ENCODE measurements around the gene ASCC2. TPM values are rescaled to one million over a fixed set of nuclear protein-coding genes. Genes with fewer than 3 reads are reported as not detected.

ASCC2 gene
- total RNA-seq, 1 donor from 2014 or later: 24.9 TPM

GRCh38 chr22:29744902-29745301, 93.2 kb downstream of the ASCC2 start:
- TF ChIP-seq CTCF (IDR thresholded peaks at IDR 0.05): no peak
- intact Hi-C loops (cut with DNase I): no loop called here
- Histone ChIP-seq H3K36me3 (peaks cover 34 to 67% of the 10 kb centered on the region in 2 donors), H3K4me1 (no peaks in the 10 kb centered on the region), H3K9me3 (no peaks in the 10 kb centered on the region), H3K27ac (no peak overlapping the region), H3K4me3 (no peak overlapping the region), H3K27me3 (no peaks in the 10 kb centered on the region)
- no peak for DNase-seq (ENCODE audit: low spot score in 2 of 2)

- no peak for DNase-seq (ENCODE audit: low spot score in 2 of 2)
- no peaks in the 10 kb centered on the region for H3K4me1 ChIP-seq
- H3K27me3 ChIP-seq: no peaks in the 10 kb centered on the region
- H3K9me3 ChIP-seq: no peaks in the 10 kb centered on the region
- TF ChIP-seq CTCF (IDR thresholded peaks at IDR 0.05): no peak
- H3K27ac ChIP-seq: no peak overlapping the region
- intact Hi-C loops (cut with DNase I): no loop called here
- H3K36me3 ChIP-seq: peaks cover 39 to 72% of the 10 kb centered on the region in 2 donors
- H3K4me3 ChIP-seq: no peak overlapping the region
Observed at GRCh38 chr22:29742326-29742725, 95.7 kb downstream of the ASCC2 start.

- DNase-seq (ENCODE audit: low spot score in 2 of 2): no peak
- H3K36me3 ChIP-seq: peaks cover 35 to 68% of the 10 kb centered on the region in 2 donors
- H3K4me1 ChIP-seq: no peaks in the 10 kb centered on the region
- intact Hi-C loops (cut with DNase I): no loop called here
- no peak overlapping the region for H3K4me3 ChIP-seq
- H3K27ac ChIP-seq: no peak overlapping the region
- H3K27me3 ChIP-seq: no peaks in the 10 kb centered on the region
- no peak for TF ChIP-seq CTCF (IDR thresholded peaks at IDR 0.05)
- H3K9me3 ChIP-seq: no peaks in the 10 kb centered on the region
Observed at GRCh38 chr22:29741926-29742325, 96.1 kb downstream of the ASCC2 start.

GRCh38 chr22:29740216-29740615, 97.9 kb downstream of the ASCC2 start:
- intact Hi-C loops (cut with DNase I): no loop called here
- DNase-seq (ENCODE audit: low spot score in 2 of 2): no peak
- Histone ChIP-seq H3K9me3 (no peaks in the 10 kb centered on the region), H3K27ac (no peak overlapping the region), H3K27me3 (no peaks in the 10 kb centered on the region), H3K4me1 (no peaks in the 10 kb centered on the region), H3K4me3 (no peak overlapping the region), H3K36me3 (peaks cover 24 to 51% of the 10 kb centered on the region in 2 donors)
- TF ChIP-seq CTCF (IDR thresholded peaks at IDR 0.05): no peak

GRCh38 chr22:29739346-29739875, 98.7 kb downstream of the ASCC2 start:
- H3K9me3 ChIP-seq: no peaks in the 10 kb centered on the region
- H3K4me1 ChIP-seq: no peaks in the 10 kb centered on the region
- H3K36me3 ChIP-seq: peaks cover 27 to 46% of the 10 kb centered on the region in 2 donors
- no peak overlapping the region for H3K4me3 ChIP-seq
- intact Hi-C loops (cut with DNase I): no loop called here
- H3K27me3 ChIP-seq: no peaks in the 10 kb centered on the region
- no peak overlapping the region for H3K27ac ChIP-seq
- DNase-seq (ENCODE audit: low spot score in 2 of 2): no peak
- no peak for TF ChIP-seq CTCF (IDR thresholded peaks at IDR 0.05)

Other genes starting within 250 kb of the ASCC2 start
- gene NF2, start 234.6 kb downstream of the ASCC2 start, total RNA-seq: 37.3 TPM
- gene CABP7, start 118.3 kb downstream of the ASCC2 start, total RNA-seq: not detected
- 59.3 TPM for gene ZMAT5, start 71.3 kb downstream of the ASCC2 start, total RNA-seq
- 66.8 TPM for gene UQCR10, start 70.9 kb downstream of the ASCC2 start, total RNA-seq
- gene MTMR3, start 44.9 kb upstream of the ASCC2 start, total RNA-seq: 26.1 TPM
- not detected for gene HORMAD2, start 242.2 kb upstream of the ASCC2 start, total RNA-seq